LHCN-M2 (cell line): ENCODE measurements around the gene GSDMA. TPM values are rescaled to one million over a fixed set of nuclear protein-coding genes. Genes with fewer than 3 reads are reported as not detected.
"Not testable (repeated sequence)": the region's sequence is repeated elsewhere in the genome, so short reads cannot be mapped to it uniquely, and the experiment has no call there.

ENCODE experiments used
- DNase-seq: peaks from one replicate; pipeline ENCODE4 v3.0.0-alpha.2; 2012; ENCODE audit warnings: low read depth
- total RNA-seq: library from RNA; depleted of rRNA; stranded (reverse); fragments of >200 nt; gene quantifications from 2 replicates; pipeline ENCODE4 v1.2.3, GENCODE V29; 2014

GSDMA gene
- total RNA-seq, 1 experiment from 2014 or later, result not detected

DNA sequence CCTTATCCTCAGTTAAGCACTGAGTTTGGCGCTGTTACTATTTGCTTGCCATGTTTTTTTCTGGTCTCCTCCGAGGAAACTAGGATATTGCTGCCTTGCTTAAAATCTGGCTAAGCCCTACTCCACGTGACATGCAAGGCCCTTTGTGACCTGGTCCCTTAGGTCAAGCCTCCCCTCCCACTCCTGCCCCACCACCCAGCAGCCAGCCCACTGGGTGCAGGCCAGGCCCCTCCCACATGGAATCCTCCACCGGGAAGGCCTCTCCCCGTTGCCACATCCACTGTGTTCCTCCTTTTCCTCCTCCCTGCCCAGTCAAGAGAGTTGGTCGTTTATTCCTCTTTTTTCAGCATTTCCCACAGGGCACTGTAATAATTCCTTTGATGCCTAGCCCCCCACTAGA is 34.0 kb downstream of the GSDMA start:
- no peak for DNase-seq

DNA sequence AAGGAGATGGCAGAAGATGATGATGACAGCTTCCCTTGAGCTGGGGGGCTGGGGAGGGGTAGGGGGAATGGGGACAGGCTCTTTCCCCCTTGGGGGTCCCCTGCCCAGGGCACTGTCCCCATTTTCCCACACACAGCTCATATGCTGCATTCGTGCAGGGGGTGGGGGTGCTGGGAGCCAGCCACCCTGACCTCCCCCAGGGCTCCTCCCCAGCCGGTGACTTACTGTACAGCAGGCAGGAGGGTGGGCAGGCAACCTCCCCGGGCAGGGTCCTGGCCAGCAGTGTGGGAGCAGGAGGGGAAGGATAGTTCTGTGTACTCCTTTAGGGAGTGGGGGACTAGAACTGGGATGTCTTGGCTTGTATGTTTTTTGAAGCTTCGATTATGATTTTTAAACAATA is 34.7 kb downstream of the GSDMA start:
- no peak for DNase-seq

DNA sequence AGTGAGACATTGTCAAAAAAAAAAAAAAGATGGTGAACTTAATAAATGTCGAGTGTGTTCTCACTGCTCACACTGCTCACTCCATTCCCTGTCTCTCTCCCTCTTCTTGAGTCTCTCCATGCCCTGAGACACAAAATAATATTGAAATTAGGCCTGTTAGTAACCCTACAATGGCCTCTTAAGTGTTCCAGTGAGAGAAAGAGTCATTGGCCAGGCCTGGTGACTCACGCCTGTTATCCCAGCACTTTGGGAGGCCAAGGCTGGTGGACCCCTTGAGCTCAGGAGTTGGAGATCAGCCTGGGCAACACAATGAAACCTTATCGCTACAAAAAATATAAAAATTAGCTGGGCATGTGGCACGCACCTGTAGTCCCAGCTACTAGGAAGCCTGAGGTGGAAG is 36.3 kb downstream of the GSDMA start:
- peak; percentile 27 for DNase-seq

DNA sequence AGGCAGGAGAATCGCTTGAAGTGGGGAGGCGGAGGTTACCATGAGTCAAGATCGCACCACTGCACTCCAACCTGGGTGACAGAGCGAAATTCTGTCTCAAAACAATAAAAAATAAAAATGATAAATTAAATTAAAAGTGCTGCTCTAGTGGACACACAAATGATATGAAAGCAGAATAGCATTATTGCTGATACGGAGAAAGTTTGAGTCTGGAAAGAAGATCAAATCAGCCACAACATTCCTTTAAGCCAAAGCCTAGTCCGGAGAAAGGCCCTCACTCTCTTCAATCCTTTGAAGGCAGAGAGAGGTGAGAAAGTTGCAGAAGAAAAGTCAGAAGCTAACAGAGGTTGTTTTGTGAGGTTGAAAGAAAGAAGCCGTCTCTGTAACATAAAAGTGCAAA is 37.4 kb downstream of the GSDMA start:
- DNase-seq, result no peak

DNA sequence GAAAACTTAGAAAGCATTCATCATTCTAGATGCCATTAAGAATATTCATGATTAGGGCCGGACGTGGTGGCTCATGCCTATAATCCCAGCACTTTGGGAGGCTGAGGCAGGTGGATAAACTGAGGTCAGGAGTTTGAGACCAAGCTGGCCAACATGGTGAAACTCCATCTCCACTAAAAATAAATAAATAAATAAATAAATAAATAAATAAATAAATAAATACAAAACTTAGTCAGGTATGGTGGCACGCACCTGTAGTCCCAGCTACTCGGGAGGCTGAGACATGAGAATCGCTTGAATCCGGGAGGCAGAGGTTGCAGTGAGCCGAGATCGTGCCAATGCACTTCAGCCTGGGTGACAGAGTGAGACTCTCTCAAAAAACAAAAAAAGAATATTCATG is 38.5 kb downstream of the GSDMA start:
- not testable (repeated sequence) for DNase-seq

GRCh38 chr17:40004072-40004471 is 41.3 kb downstream of the GSDMA start:
- no peak for DNase-seq

DNA sequence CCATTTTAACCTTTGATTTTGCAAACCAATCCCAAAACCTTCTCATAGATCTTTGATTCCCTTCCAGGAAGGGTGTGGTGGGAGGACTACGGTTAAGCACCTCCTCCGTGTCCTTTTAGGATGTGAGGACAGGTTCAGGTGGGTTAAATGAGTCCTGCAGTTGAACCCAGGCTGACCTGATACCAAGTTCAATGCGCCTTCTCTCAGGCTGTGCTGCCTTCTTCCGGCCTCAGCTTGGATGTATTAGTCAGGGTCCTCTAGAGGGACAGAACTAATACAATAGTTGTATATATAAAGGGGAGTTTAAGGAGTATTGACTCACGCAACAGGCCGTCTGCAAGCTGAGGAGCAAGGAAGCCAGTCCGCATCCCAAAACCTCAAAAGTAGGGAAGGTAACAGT is 41.9 kb downstream of the GSDMA start:
- DNase-seq, result no peak

DNA sequence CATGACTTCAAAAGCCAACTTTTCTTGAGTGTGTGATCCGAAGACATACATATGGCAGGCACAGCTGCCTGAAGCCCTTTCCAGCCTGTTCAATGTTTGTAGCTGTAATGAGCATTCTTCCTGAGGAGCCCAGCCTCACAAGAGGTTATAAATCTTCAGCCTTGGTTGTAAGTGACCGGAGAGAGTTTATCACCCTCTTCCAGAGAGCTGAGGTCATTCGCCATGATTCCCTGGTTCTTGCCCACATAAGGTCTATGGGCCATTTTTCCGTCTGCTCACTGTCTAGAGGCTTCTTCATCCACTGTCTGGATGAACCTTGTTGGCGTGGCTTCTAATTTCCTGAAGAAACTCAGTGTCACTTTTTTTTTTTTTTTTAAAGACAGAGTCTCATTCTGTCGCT is 42.7 kb downstream of the GSDMA start:
- DNase-seq, result no peak

DNA sequence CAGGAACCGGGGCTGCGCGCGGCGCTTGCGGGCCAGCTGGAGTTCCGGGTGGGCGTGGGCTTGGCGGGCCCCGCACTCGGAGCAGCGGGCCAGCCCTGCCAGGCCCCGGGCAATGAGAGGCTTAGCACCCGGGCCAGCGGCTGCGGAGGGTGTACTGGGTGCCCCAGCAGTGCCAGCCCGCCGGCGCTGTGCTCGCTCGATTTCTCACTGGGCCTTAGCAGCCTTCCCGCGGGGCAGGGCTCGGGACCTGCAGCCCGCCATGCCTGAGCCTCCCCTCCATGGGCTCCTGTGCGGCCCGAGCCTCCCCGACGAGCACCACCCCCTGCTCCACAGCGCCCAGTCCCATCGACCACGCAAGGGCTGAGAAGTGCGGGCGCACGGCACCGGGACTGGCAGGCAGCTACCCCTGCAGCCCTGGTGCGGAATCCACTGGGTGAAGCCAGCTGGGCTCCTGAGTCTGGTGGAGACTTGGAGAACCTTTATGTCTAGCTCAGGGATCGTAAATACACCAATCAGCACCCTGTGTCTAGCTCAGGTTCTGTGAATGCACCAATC is 48.2 kb downstream of the GSDMA start:
- DNase-seq, result not testable (repeated sequence)

DNA sequence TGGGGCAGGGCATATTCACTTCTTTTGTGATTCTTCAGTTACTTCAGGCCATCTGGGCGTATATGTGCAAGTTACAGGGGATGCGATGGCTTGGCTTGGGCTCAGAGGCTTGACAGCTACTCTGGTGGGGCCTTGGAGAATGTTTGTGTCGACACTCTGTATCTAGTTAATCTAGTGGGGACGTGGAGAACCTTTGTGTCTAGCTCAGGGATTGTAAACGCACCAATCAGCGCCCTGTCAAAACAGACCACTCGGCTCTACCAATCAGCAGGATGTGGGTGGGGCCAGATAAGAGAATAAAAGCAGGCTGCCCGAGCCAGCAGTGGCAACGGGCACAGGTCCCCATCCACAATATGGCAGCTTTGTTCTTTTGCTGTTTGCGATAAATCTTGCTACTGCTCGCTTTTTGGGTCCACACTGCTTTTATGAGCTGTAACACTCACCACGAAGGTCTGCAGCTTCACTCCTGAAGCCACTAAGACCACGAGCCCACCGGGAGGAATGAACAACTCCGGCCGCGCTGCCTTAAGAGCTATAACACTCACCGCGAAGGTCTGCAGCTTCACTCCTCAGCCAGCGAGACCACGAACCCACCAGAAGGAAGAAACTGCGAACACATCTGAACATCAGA is 49.3 kb downstream of the GSDMA start:
- not testable (repeated sequence) for DNase-seq

DNA sequence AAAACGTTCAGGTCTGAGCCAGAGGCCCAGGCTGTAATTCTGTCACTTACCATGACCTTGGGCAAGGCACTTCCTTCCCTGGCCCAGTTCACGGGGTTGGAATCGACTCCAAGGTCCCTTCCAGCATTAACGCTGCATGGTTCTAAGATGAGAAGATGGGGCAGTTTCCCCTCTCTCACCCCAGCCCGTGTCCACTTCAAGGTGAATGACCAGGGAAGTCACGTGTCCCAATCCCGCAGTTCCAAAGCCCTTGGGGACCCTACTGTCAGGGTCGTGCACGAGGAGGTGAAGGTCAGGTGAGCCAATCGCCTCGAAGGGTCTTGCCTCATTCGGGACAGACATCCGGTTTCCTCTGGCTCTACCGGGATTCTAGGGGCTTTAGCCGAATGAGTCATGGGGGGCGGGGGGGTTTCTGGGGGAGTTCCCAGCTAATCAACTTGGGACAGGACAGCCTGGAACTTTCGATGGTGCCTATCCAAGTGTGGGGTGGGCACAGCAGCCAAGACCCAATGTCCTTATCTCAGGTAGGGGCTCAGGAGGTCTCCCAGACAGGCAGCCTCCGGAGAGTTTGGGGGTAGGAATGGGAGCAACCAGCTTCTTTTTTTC is 51.7 kb downstream of the GSDMA start:
- DNase-seq, result peak; percentile 54

DNA sequence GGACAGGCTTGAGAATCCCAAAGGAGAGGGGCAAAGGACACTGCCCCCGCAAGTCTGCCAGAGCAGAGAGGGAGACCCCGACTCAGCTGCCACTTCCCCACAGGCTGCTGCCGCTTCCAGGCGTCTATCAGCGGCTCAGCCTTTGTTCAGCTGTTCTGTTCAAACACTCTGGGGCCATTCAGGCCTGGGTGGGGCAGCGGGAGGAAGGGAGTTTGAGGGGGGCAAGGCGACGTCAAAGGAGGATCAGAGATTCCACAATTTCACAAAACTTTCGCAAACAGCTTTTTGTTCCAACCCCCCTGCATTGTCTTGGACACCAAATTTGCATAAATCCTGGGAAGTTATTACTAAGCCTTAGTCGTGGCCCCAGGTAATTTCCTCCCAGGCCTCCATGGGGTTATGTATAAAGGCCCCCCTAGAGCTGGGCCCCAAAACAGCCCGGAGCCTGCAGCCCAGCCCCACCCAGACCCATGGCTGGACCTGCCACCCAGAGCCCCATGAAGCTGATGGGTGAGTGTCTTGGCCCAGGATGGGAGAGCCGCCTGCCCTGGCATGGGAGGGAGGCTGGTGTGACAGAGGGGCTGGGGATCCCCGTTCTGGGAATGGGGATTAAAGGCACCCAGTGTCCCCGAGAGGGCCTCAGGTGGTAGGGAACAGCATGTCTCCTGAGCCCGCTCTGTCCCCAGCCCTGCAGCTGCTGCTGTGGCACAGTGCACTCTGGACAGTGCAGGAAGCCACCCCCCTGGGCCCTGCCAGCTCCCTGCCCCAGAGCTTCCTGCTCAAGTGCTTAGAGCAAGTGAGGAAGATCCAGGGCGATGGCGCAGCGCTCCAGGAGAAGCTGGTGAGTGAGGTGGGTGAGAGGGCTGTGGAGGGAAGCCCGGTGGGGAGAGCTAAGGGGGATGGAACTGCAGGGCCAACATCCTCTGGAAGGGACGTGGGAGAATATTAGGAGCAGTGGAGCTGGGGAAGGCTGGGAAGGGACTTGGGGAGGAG is 52.5 kb downstream of the GSDMA start, which contains the start of gene CSF3:
Gene CSF3, plus strand, starts transcription at position 436 of the 993 bp plus-strand sequence. Its CDS starts 35 bp downstream, at position 471.
- DNase-seq, result peak; percentile 69

GRCh38 chr17:40015998-40016985 is 53.5 kb downstream of the GSDMA start:
- no peak for DNase-seq

DNA sequence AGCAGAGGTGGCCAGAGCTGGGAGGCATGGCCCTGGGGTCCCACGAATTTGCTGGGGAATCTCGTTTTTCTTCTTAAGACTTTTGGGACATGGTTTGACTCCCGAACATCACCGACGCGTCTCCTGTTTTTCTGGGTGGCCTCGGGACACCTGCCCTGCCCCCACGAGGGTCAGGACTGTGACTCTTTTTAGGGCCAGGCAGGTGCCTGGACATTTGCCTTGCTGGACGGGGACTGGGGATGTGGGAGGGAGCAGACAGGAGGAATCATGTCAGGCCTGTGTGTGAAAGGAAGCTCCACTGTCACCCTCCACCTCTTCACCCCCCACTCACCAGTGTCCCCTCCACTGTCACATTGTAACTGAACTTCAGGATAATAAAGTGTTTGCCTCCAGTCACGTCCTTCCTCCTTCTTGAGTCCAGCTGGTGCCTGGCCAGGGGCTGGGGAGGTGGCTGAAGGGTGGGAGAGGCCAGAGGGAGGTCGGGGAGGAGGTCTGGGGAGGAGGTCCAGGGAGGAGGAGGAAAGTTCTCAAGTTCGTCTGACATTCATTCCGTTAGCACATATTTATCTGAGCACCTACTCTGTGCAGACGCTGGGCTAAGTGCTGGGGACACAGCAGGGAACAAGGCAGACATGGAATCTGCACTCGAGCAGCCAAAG is 54.7 kb downstream of the GSDMA start:
- no peak for DNase-seq

- DNase-seq, result peak; percentile 78
Measured at GRCh38 chr17:40018211-40019121, 55.7 kb downstream of the GSDMA start.

GRCh38 chr17:40019140-40019991 is 56.6 kb downstream of the GSDMA start:
- peak; percentile 59 for DNase-seq

DNA sequence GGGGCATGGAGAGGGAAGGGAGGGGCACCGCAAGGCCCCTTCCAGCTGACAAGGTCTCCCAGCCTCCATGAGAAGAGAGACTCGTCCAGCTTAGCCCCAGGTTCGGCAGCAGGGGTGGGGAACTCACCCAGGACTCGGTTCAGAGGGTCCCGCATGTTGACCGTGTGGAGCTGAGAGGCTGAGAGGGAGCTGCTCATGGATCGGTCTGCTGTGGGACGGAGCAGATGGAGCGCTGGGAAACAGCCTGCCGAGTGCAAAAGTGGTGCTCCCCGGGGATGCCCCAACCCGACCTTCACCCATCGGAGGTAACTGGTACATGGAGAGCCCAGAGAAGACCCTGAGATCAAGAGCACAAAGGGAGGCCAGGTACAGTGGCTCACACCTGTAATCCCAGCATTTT is 57.3 kb downstream of the GSDMA start:
- DNase-seq, result no peak

DNA sequence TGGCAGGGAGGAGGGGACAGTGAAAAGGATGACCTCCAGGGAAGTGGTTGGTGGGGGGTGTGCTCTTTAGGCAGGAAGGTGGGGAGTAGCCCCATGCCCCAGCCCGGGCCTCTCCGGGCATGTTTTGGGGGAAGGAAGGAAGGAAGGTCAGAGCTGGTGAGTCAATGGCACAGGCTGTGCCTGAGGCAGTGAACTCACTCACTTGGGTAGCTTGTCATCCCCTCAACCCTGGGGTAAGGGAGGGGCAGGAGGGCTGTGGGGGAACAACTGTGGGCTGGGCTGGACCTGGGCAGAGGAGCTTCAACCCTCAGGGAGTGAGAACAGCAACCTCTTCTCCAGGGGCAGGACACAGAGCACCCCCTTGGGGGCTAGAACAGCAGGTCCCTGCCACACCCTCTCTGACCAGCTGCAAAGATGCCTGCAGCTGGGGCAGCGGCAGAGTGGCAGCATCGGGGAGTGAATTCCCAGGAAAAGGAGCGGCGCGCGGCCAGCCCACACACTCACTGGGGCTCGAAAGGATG is 58.7 kb downstream of the GSDMA start:
- peak; percentile 98 for DNase-seq
